GM04503 (cell line): ENCODE data around the gene ANAPC10.
"Not testable (repeated sequence)": the region's sequence is repeated elsewhere in the genome, so short reads cannot be mapped to it uniquely, and the experiment has no call there.

Experiments used
- DNase-seq: peaks from one replicate; pipeline ENCODE4 v3.0.0-alpha.2; 2012; ENCODE audit warnings: low read depth

The ANAPC10 gene

DNA sequence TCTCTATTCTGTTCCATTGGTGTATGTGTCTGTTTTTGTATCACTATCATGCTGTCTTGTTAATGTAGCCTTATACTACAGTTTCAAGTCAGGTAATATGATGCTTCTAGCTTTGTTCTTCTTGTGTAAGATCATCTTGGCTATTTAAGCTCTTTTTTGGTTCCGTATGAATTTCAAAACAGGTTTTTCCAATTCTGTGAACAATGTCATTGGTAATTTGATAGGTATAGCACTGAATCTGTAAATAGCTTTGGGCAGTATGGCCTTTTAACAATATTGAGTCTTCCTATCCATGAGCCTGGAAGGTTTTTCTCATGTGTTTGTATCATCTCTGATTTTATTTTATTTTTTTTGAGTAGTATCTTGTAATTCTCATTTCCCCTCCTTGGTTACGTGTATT, 94.3 kb downstream of the ANAPC10 start:
- DNase-seq: no peak

DNA sequence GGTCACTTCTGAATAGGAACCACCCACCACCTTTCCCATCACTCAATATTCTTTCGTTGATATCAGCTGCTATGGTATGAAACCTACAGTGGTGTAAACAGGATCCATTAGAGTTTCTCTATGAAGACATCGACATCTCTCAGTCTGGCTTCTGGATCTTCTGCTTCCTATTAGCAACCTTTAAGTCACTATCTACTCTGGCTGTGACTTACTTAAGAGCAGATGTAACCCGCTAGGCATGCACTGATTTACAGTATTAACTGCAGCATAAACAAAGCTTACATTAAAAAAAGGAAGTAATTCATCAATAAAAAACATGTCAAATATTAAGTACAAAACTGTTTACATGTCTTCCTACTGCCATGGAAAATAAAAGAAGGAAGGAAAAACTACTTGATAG, 96.4 kb downstream of the ANAPC10 start:
- no peak for DNase-seq

DNA sequence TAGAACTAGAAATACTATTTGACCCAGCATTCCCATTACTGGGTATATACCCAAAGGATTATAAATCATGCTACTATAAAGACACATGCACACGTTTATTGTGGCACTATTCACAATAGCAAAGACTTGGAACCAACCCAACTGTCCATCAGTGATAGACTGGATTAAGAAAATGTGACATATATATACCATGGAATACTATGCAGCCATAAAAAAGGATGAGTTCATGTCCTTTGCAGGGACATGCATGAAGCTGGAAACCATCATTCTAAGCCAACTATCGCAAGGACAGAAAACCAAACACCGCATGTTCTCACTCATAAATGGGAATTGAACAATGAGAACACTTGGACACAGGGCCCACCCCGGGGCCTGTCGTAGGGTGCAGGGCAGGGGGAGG, 97.3 kb downstream of the ANAPC10 start:
- DNase-seq: not testable (repeated sequence)

DNA sequence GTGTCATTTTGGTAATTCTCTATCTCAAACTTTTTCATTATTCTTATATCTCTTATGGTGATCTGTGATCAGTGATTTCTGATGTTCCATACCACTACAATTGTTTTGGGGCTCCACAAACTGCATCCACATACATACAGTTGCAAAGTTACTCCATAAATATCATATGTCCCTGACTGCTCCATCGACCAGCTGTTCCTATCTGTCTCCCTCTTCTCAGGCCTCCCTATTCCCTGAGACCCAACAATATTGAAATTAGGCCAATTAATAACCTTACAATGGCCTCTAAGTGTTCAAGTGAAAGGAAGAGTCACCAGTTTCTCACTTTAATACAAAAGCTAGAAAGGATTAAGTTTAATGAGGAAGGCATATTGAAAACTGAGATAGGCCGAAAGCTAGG, 108.7 kb downstream of the ANAPC10 start:
- no peak for DNase-seq

DNA sequence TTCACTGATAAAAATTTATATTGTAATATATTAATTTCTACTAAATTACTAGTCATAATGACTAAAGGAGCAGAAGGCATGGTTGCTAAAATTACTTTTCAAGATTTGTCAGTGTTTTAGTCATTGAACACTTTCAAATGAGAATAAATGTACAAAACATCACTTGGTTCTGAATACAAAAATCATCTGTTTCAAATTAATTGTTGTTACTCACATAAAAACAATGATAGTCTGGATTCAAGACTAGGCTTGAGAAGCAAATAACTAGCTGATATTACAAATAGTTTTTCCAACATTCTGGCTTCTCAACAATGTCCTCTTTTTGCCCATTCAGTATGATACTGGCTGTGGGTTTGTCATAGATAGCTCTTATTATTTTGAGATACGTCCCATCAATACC, 112.5 kb downstream of the ANAPC10 start:
- DNase-seq: peak; percentile 20

DNA sequence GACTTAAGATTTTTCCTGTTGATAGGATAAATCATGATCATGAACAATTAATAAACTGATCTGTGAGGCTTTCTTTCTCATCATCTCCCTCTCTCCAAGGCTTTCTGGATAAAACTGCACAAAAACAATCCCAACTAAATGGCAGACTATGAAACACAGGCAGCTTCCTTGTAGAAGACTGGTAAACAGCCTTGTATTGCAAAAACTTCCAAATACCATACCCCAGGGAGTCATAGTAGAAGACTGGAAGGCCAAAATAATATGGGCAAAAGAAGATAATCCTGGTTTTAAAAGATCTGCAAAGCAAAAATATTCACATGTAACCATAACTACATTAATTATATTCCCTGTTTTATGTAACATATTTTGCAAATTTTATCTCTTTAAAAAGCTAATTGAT, 113.0 kb downstream of the ANAPC10 start:
- DNase-seq: no peak

DNA sequence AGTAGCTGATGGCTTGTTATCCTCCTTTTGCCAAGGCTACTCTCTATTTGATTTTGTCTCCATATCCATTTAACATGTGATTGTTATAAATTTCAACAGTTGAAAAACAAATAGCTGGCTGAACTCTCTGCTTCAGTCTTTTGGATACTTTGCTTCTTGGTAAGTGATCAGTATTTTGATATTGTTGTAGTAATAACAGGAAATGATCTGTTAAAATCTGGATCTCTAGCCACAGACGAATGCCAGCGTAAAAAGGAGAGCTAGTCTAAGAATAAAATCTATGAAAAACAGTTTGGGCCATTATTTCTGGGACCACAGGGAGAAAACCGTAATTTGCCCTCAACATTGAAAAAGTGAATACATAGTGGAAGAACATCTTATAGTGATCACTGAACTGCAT, 113.8 kb downstream of the ANAPC10 start:
- no peak for DNase-seq

DNA sequence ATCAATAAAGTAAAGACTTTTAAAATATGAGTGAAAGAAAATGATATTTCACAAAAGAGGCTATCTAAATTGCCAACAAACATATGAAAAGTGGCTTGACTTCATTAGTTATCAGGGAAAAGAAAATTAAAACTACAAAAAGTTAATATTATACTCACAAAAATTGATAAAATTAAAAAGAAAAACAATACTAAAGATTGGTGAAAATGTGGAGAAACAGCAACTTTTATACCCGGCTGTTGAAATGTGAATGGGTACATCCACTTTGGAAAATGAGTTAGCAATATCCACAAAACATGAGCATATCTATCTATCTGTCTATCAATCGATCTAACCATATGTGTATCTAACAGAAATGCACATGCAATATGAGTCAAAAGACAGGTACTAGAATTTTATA, 122.3 kb downstream of the ANAPC10 start:
- DNase-seq: no peak

DNA sequence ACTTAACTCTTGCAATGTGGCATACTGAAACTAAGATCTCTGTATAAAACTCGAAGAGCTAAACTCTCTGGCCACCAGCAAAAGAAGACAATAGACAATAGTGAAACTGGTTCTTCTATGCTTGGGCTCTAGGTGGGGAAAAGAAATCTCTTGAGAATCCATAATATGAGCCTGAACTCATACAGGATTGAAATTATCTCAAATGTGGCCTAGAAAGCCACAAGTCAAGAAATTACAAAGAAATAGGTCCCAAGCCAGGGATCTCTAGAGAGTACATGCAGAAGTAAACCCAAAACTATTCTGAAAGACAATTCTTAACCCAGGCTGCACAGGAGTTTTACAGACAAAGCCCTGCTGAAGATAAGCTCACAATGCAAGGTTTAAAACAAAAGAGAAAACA, 127.4 kb downstream of the ANAPC10 start:
- DNase-seq: no peak

DNA sequence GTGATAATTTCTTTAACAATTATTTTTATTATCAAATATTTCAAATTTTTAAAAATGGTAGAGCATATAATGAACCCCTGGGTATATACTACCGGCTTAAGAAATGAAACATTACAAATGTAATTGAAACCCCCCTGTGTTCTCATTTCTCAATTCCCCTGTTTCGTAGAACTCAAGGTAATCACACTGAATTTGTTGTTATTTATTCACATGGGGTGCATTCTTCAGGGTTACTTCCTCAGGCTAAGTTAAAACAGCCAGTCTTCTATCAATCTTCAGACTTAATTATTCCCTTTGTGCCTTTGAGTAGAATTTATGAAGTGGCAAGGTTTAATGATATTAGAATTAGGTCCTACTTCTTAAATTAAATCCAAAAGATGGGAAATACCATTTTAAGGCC, 128.2 kb downstream of the ANAPC10 start:
- DNase-seq: no peak

DNA sequence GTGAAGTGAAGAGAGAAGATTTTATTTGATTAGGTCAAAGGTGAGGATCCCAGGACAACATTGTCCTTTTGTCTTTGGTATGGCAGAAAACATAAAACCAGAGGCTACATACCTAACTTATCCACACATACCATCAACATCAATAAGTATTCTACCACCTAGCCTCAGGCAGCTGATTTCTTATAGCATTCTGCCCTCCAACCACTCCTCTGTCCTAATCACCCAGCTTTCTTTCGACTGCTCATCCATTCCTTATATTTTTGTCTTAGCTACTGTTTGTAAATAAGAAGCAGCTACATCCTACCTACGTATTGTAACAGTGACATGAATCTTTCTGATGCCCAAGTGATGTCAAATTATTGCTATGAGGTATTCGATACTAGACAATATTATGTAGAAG, 129.4 kb downstream of the ANAPC10 start:
- DNase-seq: no peak

DNA sequence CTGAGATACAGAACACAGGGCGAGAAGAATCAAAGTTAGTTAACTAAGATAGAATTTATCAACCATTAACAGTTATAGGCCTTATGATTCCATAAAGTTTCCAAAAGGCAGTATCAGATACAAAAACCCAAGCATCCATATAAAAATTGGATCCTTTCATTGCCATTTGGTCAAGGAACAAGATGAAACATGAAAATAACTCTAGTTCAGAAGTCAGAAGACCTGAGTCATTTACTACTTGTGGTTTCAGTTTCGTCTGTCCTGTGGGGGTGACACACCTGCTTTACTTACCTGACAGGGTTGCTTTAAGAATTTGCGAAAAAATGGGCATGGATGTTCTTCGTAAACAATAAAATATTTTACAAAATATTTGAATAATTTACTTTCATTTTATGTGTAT, 130.8 kb downstream of the ANAPC10 start:
- no peak for DNase-seq

DNA sequence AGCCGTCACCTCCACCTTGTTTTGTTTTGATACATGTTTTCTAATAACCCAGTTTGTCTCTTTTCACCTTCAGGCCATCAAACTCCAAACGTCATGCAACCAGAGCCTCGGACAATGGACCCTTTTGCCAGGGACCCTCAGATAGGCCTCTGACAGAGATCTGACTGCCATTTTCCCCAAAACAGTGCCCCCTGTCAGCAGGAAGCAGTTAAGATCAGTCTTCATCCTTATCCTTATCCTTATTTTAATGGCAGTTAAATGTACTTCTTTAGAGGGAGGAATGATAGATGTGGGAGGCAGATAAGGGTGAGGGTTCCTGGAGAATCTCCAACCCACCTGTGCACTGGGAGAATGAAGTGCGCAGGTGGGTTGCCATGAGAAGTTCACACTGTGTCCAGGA, 135.7 kb downstream of the ANAPC10 start:
- DNase-seq: no peak

DNA sequence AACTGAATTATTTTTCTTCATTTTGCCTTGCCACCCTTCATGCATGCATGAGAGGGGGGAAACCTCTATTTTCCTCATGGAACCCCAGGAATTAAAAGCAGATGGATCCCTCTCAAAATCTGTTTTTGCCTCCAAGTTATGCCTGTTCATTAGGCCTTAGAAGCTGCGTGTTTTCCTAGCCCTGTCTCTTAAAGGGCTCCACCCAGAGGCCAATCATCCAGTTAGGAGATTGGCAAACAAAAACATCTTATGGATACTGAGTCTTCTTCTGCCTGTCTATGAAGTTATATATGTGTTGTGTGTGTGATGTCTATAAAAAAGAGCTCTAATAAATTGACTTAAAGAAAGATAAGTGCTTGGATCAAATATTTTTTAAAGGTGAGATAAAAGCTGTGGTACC, 142.9 kb downstream of the ANAPC10 start:
- no peak for DNase-seq

DNA sequence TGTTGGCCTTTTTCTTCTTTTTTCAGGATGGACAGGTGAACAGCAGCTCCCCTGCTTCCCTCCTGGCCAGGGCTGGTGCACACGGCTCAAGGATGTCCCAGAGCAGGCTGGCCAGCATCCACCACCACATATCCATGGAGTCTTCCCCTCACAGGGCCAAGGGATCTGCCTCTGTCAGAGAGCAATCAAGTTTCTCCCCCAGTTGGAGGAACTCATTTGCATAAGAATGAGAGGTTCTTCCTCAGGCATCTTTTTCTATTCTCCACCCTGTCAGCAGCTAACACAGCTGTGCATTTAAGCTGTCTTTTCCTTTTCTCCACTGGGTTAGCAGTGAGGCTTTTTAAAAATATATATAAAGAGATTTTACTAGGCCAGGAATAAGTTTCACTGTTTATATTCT, 143.8 kb downstream of the ANAPC10 start:
- DNase-seq: no peak

DNA sequence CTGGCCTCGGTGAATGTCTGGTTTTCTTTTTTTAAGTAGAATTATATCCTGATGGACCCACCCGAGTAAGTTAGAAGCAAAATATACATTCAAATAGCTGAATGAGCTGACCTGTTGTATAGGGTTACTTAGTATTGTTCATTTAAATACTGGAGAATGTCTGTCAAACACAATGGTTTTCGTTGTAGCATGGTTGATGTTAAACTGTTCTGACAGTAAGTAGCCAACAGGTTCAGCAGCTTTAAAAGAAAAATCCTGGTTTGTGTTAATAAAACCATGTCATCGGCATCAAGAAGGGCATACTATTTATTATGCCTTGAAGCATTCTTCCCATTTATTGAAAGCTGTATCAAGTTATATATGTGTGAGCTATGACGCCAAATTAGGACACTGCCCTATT, 149.6 kb downstream of the ANAPC10 start:
- no peak for DNase-seq

DNA sequence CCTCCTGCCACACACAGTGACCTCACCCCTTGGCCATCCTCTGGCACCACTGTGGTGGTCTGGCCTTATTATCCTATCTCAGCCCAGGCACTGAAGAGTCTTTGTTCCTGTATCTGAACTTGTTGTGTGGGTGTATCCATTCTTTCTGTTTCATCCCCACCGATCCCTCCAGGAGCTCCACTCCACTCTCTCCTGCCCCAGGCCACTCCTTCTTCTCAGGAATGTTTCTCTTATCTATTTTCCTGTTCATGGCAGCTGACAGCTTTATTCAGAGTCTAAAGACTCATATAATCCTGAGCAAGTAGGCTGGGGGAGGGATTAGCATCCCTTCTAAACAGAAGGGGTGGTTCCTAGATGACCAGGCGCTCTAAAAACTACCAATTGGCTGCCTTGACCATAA, 150.0 kb downstream of the ANAPC10 start:
- DNase-seq: no peak
